ENCODE data around the gene CD300LF.

DNA sequence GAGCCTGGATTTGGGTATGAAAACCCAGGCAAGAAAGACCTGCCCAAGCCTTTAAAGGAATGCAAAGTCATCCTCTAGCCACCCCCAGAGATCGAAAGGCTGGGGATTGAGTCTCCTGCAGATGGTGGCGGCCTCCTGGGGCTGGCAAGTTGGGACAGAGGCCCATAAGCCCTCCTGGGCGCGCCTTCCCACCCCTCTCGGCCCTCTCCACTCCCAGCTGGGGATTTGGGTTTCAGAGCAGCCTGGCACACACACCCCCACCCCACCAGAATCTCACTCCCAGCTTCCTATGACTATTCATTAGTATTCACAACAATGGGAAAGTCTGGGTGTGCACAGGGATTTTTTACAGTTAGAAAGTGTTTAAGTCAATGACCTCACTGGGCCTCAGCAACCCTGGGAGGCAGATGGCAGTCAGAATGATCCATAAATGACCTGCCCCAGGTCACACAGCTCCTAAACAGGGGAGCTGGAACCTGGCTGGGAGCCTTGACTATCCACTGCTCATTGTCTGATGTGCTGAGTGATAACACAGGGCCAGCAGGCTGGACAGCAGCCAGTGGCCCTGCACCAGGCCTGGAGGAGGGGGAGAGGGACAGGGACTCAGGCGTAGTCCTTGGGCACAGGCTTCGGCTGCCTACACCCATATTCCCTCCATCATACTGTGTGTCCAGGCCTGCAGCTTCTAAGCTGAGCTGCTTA is 47.8 kb upstream of the CD300LF start:
- TF ChIP-seq, protein P1, sequence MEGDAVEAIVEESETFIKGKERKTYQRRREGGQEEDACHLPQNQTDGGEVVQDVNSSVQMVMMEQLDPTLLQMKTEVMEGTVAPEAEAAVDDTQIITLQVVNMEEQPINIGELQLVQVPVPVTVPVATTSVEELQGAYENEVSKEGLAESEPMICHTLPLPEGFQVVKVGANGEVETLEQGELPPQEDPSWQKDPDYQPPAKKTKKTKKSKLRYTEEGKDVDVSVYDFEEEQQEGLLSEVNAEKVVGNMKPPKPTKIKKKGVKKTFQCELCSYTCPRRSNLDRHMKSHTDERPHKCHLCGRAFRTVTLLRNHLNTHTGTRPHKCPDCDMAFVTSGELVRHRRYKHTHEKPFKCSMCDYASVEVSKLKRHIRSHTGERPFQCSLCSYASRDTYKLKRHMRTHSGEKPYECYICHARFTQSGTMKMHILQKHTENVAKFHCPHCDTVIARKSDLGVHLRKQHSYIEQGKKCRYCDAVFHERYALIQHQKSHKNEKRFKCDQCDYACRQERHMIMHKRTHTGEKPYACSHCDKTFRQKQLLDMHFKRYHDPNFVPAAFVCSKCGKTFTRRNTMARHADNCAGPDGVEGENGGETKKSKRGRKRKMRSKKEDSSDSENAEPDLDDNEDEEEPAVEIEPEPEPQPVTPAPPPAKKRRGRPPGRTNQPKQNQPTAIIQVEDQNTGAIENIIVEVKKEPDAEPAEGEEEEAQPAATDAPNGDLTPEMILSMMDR (IDR thresholded peaks at IDR 0.05) = no peak
- no peak for TF ChIP-seq POLR2A (IDR thresholded peaks at IDR 0.05)
